HEK293 (cell line): Measurements from ENCODE around the gene DMD.

Experiments used
- CTCF ChIA-PET: fragments of 350-600 bp; formaldehyde crosslinking; extraction: SDS; loops from one replicate; lab custom pipeline; 2021; ENCODE audit warnings: antibody characterized with exemption; lab: Yijun Ruan, JAX
- POLR2A ChIA-PET: fragments of 300-600 bp; formaldehyde crosslinking; extraction: SDS; loops from one replicate; lab custom pipeline; 2020; ENCODE audit warnings: antibody characterized with exemption, inconsistent platforms; lab: Yijun Ruan, JAX
- H3K27ac ChIP-seq: fragments of 200-500 bp; sonication (Bioruptor generic); 2 replicates; pipeline ENCODE4 v1.5.1; 2014; ENCODE audit warnings: low read depth, low read length, control low read depth, inconsistent platforms; ENCODE audit errors: extremely low read depth
- H3K36me3 ChIP-seq, 2 experiments: fragments of 200-500 bp in 1 of 2; sonication (Bioruptor generic) in 1 of 2; 1 replicate in 1 of 2; 2 replicates in 1 of 2; pipeline ENCODE4 v1.5.1; 2014 to 2017; ENCODE audit warnings: inconsistent platforms in 2 of 2, low read length in 2 of 2; ENCODE audit not compliant: control insufficient read depth in 2 of 2, insufficient read depth in 1 of 2
- H3K4me1 ChIP-seq: fragments of 200-500 bp; sonication (Bioruptor generic); 2 replicates; pipeline ENCODE4 v1.5.1; 2014; ENCODE audit warnings: mild to moderate bottlenecking, low read length, inconsistent platforms; ENCODE audit not compliant: control insufficient read depth, insufficient read depth
- H3K4me3 ChIP-seq: 2 replicates; pipeline ENCODE4 v1.5.1; 2011; ENCODE audit warnings: low read depth, mild to moderate bottlenecking, control low read depth, low read length, moderate library complexity
- H3K9me3 ChIP-seq: fragments of 200-500 bp; sonication (Bioruptor generic); 2 replicates; pipeline ENCODE4 v1.5.1; 2014; ENCODE audit warnings: low read depth, low read length, inconsistent platforms; ENCODE audit not compliant: control insufficient read depth, insufficient read depth
- GLI2 ChIP-seq: fragments of 450-650 bp; formaldehyde crosslinking; IDR thresholded peaks from 2 replicates; pipeline ENCODE4; 2017; ENCODE audit warnings: missing biosample characterization, missing genetic modification characterization, low read depth, borderline replicate concordance
- KLF9 ChIP-seq: fragments of 450-650 bp; formaldehyde crosslinking; IDR thresholded peaks from 2 replicates; pipeline ENCODE4 v1.5.1; 2016; ENCODE audit warnings: missing biosample characterization, missing genetic modification characterization, low read depth
- SALL2 ChIP-seq: fragments of 450-650 bp; formaldehyde crosslinking; IDR thresholded peaks from 2 replicates; pipeline ENCODE4 v1.5.0; 2017; ENCODE audit warnings: missing biosample characterization, mild to moderate bottlenecking, missing genetic modification characterization, borderline replicate concordance
- SETDB1 ChIP-seq: IDR thresholded peaks from one replicate; pipeline ENCODE4 v1.6.1; 2017; ENCODE audit warnings: mild to moderate bottlenecking, low read length, moderate library complexity, mixed read lengths; ENCODE audit not compliant: insufficient read length
- TRIM28 ChIP-seq: IDR thresholded peaks from 2 replicates; pipeline ENCODE4 v1.6.1; 2011; ENCODE audit warnings: low read length, control low read depth, borderline replicate concordance
- ZFP37 ChIP-seq: fragments of 450-650 bp; formaldehyde crosslinking; IDR thresholded peaks from 2 replicates; pipeline ENCODE4 v1.5.1; 2016; ENCODE audit warnings: missing biosample characterization, missing genetic modification characterization
- ZNF239 ChIP-seq: fragments of 450-650 bp; formaldehyde crosslinking; IDR thresholded peaks from 2 replicates; pipeline ENCODE4 v1.5.1; 2016; ENCODE audit warnings: missing biosample characterization, missing genetic modification characterization
- ZNF248 ChIP-seq: fragments of 450-650 bp; formaldehyde crosslinking; IDR thresholded peaks from 2 replicates; pipeline ENCODE4 v1.5.1; 2017; ENCODE audit warnings: missing biosample characterization, missing genetic modification characterization
- ZNF37A ChIP-seq: fragments of 450-650 bp; IDR thresholded peaks from 2 replicates; pipeline ENCODE4 v1.5.1; 2018; ENCODE audit warnings: missing biosample characterization, missing genetic modification characterization
- ZNF433 ChIP-seq: fragments of 450-650 bp; formaldehyde crosslinking; IDR thresholded peaks from 2 replicates; pipeline ENCODE4 v1.5.1; 2016; ENCODE audit warnings: missing biosample characterization, missing genetic modification characterization, low read depth
- ZNF555 ChIP-seq: fragments of 450-650 bp; formaldehyde crosslinking; conservative IDR thresholded peaks from 2 replicates; pipeline ENCODE4 v1.5.1; 2017; ENCODE audit warnings: missing biosample characterization, mild to moderate bottlenecking, missing genetic modification characterization, inconsistent platforms
- ZNF600 ChIP-seq: fragments of 450-650 bp; formaldehyde crosslinking; IDR thresholded peaks from 2 replicates; pipeline ENCODE4 v1.5.1; 2016; ENCODE audit warnings: missing biosample characterization, missing genetic modification characterization
- ZNF660 ChIP-seq: fragments of 450-650 bp; IDR thresholded peaks from 2 replicates; pipeline ENCODE4 v1.5.1; 2018; ENCODE audit warnings: missing biosample characterization, mild to moderate bottlenecking, missing genetic modification characterization
- ZNF768 ChIP-seq: fragments of 450-650 bp; formaldehyde crosslinking; IDR thresholded peaks from 2 replicates; pipeline ENCODE4 v1.5.1; 2018; ENCODE audit warnings: missing biosample characterization, mild to moderate bottlenecking, missing genetic modification characterization
- ZNF791 ChIP-seq: fragments of 450-650 bp; formaldehyde crosslinking; IDR thresholded peaks from 2 replicates; pipeline ENCODE4 v1.5.1; 2016; ENCODE audit warnings: missing biosample characterization, missing genetic modification characterization
- ZNF830 ChIP-seq: fragments of 450-650 bp; IDR thresholded peaks from 2 replicates; pipeline ENCODE4 v1.5.0; 2018; ENCODE audit warnings: missing biosample characterization, missing genetic modification characterization, low read depth, mild to moderate bottlenecking, moderate library complexity
- TF ChIP-seq, protein P1 (sequence below): fragments of 450-650 bp; formaldehyde crosslinking; IDR thresholded peaks from 2 replicates; pipeline ENCODE4 v1.5.1; 2016; ENCODE audit warnings: missing biosample characterization, missing genetic modification characterization
- TF ChIP-seq, protein P2 (sequence below): fragments of 450-650 bp; IDR thresholded peaks from 2 replicates; pipeline ENCODE4 v1.5.1; 2018; ENCODE audit warnings: missing biosample characterization, missing genetic modification characterization
- TF ChIP-seq, protein P3 (sequence below): fragments of 450-650 bp; formaldehyde crosslinking; IDR thresholded peaks from 2 replicates; pipeline ENCODE4 v1.5.1; 2016; ENCODE audit warnings: missing biosample characterization, missing genetic modification characterization
- TF ChIP-seq, protein P4 (sequence below): fragments of 450-650 bp; formaldehyde crosslinking; IDR thresholded peaks from 2 replicates; pipeline ENCODE4 v1.5.1; 2016; ENCODE audit warnings: missing biosample characterization, missing genetic modification characterization
- TF ChIP-seq, protein P5 (sequence below): fragments of 450-650 bp; formaldehyde crosslinking; IDR thresholded peaks from 2 replicates; pipeline ENCODE4 v1.5.1; 2017; ENCODE audit warnings: missing biosample characterization, mild to moderate bottlenecking, missing genetic modification characterization, moderate library complexity

Gene DMD

DNA sequence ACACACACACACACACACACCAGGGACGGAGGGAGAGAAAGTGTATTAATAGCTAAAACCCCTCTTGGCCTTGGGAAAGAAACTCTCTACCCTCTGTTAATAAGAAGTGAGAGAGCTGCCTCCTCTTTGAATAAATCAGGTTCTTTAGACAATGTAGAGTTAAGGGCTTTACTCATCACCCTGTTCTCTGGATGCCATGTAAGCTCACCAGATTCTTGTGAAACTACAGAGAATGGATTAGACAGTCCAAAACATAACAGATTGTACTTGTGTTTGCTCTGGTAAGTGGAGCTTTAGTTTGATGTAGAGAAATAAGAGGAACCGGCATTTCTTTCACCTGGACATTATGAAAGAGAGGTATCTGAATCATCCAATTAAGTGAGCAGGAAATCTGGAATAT, 263.2 kb downstream of the DMD start:
- TF ChIP-seq ZNF600 (tag by site-specific recombination): no peak
- no peak for TF ChIP-seq ZNF248 (tag by site-specific recombination)
- TF ChIP-seq, protein P1, sequence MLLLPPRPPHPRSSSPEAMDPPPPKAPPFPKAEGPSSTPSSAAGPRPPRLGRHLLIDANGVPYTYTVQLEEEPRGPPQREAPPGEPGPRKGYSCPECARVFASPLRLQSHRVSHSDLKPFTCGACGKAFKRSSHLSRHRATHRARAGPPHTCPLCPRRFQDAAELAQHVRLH: no peak
- TF ChIP-seq, protein P2, sequence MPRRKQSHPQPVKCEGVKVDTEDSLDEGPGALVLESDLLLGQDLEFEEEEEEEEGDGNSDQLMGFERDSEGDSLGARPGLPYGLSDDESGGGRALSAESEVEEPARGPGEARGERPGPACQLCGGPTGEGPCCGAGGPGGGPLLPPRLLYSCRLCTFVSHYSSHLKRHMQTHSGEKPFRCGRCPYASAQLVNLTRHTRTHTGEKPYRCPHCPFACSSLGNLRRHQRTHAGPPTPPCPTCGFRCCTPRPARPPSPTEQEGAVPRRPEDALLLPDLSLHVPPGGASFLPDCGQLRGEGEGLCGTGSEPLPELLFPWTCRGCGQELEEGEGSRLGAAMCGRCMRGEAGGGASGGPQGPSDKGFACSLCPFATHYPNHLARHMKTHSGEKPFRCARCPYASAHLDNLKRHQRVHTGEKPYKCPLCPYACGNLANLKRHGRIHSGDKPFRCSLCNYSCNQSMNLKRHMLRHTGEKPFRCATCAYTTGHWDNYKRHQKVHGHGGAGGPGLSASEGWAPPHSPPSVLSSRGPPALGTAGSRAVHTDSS (tag by site-specific recombination): no peak
- TF ChIP-seq SALL2 (tag by site-specific recombination): no peak
- TF ChIP-seq ZNF555 (tag by site-specific recombination): no peak
- no peaks in the 10 kb centered on the region for H3K9me3 ChIP-seq
- no peak overlapping the region for H3K27ac ChIP-seq
- no peak overlapping the region for H3K4me3 ChIP-seq
- POLR2A ChIA-PET: no interaction called here
- no peaks in the 10 kb centered on the region for H3K36me3 ChIP-seq
- CTCF ChIA-PET: interaction anchor here (0.6 kb wide), 2 partner anchors 512 to 996 kb away, joined by 3 read pairs; no protein-coding TSS in a partner anchor
- H3K4me1 ChIP-seq: no peaks in the 10 kb centered on the region

DNA sequence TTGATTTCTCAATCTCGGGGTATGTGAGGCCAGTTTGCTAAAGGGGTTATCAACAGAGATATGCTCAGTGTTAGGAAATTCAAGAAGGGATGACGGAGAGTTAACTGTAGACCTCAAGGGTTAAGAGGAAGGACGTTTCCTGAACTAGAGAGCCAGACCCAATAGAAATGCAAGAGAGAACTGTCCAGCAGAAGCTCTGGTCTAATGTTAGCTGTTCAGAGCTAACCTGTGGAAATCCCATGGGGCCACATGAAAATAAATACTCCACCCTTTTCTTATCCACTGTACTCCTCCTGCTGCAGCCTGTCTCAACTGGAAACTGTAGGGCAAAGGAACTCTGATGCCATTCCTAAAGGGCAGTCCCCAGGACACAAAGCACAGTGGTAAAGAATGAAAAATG, 274.3 kb downstream of the DMD start:
- no peak overlapping the region for H3K4me3 ChIP-seq
- ChIA-PET POLR2A (no interaction called here), CTCF (no interaction called here)
- TF ChIP-seq, protein P3, sequence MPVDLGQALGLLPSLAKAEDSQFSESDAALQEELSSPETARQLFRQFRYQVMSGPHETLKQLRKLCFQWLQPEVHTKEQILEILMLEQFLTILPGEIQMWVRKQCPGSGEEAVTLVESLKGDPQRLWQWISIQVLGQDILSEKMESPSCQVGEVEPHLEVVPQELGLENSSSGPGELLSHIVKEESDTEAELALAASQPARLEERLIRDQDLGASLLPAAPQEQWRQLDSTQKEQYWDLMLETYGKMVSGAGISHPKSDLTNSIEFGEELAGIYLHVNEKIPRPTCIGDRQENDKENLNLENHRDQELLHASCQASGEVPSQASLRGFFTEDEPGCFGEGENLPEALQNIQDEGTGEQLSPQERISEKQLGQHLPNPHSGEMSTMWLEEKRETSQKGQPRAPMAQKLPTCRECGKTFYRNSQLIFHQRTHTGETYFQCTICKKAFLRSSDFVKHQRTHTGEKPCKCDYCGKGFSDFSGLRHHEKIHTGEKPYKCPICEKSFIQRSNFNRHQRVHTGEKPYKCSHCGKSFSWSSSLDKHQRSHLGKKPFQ (tag by site-specific recombination): no peak
- TF ChIP-seq ZNF239 (tag by site-specific recombination) (no peak), ZFP37 (tag by site-specific recombination) (no peak), ZNF830 (no peak), ZNF768 (no peak)
- H3K4me1 ChIP-seq: no peaks in the 10 kb centered on the region
- H3K9me3 ChIP-seq: no peaks in the 10 kb centered on the region
- H3K27ac ChIP-seq: no peak overlapping the region
- no peaks in the 10 kb centered on the region for H3K36me3 ChIP-seq

DNA sequence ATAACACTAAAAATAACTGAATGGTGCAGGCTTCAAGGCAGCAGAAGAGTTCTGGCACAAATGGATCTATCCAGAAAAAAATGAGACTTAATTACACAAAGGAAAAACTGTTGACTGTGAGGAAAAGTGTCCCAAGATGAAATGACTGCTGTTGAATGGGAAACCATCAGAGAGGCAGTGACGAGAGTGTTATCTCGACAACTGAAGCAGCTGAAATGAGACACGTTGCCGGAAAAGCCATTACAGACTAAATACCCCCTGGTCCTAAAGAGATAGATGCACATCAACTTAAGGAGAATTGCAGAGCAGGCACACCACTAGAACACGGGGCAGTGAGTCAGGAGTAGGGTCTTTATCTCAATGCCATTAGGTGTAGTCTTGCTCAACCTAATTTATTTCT, 277.8 kb downstream of the DMD start:
- H3K9me3 ChIP-seq: no peaks in the 10 kb centered on the region
- POLR2A ChIA-PET: no interaction called here
- H3K27ac ChIP-seq: no peak overlapping the region
- TF ChIP-seq TRIM28: peak; percentile 84
- TF ChIP-seq ZNF37A (tag by site-specific recombination): no peak
- peak; percentile 47 for TF ChIP-seq SETDB1
- H3K36me3 ChIP-seq: no peaks in the 10 kb centered on the region
- H3K4me3 ChIP-seq: no peak overlapping the region
- CTCF ChIA-PET: no interaction called here
- H3K4me1 ChIP-seq: no peaks in the 10 kb centered on the region

DNA sequence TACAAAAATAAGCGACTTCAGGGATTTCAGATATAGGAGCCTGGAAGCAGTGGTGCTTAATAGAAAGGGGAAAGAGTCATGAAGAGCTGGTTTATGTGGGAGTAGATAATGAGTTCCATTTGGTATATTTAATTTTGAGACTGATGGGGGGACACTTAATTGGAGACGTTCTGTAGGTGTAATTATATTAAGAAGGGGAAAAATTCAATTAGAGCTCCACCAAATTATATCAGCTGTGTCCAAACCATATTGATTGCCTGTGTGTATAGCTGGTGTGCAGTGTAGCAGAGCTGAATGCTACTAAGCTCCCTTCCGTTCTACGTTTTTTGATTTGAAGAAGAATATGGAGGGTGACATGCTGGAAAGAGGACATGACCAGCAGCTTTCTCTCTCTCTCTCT, 282.3 kb downstream of the DMD start:
- POLR2A ChIA-PET: no interaction called here
- no peak overlapping the region for H3K27ac ChIP-seq
- H3K4me3 ChIP-seq: no peak overlapping the region
- CTCF ChIA-PET: no interaction called here
- no peaks in the 10 kb centered on the region for H3K36me3 ChIP-seq
- H3K4me1 ChIP-seq: no peaks in the 10 kb centered on the region
- H3K9me3 ChIP-seq: no peaks in the 10 kb centered on the region
- TF ChIP-seq ZNF660 (tag by site-specific recombination) (no peak), KLF9 (no peak), GLI2 (tag by site-specific recombination) (no peak), ZNF791 (no peak), ZNF433 (tag by site-specific recombination) (no peak)
- TF ChIP-seq, protein P4, sequence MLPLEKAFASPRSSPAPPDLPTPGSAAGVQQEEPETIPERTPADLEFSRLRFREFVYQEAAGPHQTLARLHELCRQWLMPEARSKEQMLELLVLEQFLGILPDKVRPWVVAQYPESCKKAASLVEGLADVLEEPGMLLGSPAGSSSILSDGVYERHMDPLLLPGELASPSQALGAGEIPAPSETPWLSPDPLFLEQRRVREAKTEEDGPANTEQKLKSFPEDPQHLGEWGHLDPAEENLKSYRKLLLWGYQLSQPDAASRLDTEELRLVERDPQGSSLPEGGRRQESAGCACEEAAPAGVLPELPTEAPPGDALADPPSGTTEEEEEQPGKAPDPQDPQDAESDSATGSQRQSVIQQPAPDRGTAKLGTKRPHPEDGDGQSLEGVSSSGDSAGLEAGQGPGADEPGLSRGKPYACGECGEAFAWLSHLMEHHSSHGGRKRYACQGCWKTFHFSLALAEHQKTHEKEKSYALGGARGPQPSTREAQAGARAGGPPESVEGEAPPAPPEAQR (tag by site-specific recombination): no peak
- TF ChIP-seq, protein P5, sequence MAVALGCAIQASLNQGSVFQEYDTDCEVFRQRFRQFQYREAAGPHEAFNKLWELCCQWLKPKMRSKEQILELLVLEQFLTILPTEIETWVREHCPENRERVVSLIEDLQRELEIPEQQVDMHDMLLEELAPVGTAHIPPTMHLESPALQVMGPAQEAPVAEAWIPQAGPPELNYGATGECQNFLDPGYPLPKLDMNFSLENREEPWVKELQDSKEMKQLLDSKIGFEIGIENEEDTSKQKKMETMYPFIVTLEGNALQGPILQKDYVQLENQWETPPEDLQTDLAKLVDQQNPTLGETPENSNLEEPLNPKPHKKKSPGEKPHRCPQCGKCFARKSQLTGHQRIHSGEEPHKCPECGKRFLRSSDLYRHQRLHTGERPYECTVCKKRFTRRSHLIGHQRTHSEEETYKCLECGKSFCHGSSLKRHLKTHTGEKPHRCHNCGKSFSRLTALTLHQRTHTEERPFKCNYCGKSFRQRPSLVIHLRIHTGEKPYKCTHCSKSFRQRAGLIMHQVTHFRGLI: no peak
